Tibial nerve (tissue), 3 donors: ENCODE results near the gene DDX19B.

Source experiments
- CTCF ChIP-seq, 5 experiments: fragments of 200-600 bp in 3 of 5; fragments of 450-650 bp in 2 of 5; sonication (generic) in 3 of 5; IDR thresholded peaks; one replicate each; pipeline ENCODE4 v1.5.1; 2016 to 2019; ENCODE audit warnings: antibody characterized with exemption in 5 of 5, mild to moderate bottlenecking in 3 of 5, moderate library complexity in 2 of 5
- POLR2A ChIP-seq, 2 donors: fragments of 450-650 bp; IDR thresholded peaks; one replicate each; pipeline ENCODE4 v1.6.1; 2017; ENCODE audit warnings: antibody characterized with exemption in 2 of 2, mild to moderate bottlenecking in 2 of 2, moderate library complexity in 2 of 2

- no peak for TF ChIP-seq CTCF (IDR thresholded peaks at IDR 0.05)
- TF ChIP-seq POLR2A (IDR thresholded peaks at IDR 0.05), result no peak
Observed at GRCh38 chr16:70254965-70255286, 44.1 kb upstream of the DDX19B start.
